ENCODE data around the gene MYL10. TPM values are rescaled to one million over a fixed set of nuclear protein-coding genes. Genes with fewer than 3 reads are reported as not detected.

The MYL10 gene
- total and polyA plus RNA-seq, 2 of the 8 experiments (the other 6 are each of a cell fraction or from before 2014, with no cell fraction given): 0.18 TPM; not detected in 1

DNA sequence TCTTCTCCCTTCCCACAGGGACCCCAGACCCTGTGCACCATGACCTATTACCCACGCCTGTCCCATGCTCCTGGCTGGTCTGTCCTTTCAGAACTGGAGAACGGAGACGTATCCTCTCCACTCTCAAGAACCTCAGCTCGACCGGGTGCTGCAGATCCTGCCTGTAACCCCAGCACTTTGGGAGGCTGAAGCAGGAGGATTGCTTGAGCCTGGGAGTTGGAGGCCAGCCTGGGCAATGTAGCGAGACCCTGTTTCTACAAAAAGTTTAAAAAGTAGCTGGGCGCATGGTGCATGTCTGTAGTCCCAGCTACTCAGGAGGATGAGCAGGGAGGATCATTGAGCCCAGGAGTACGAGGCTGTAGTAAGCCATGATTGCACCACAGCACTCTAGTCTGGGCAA is 37.2 kb upstream of the MYL10 start:
- Histone ChIP-seq H3K18ac (ENCODE audit: extremely low read depth, low read length) (no peak overlapping the region; the same call in 1 of the 2 replicates), H4K5ac (ENCODE audit: insufficient read length, low read depth, low read length) (no peak overlapping the region), H2AK5ac (ENCODE audit: low read depth, low read length) (no peak overlapping the region; the same call in 1 of the 2 replicates), H4K20me1 (replicated peaks in 1 of 2; ENCODE audit: control insufficient read depth in 1 of 2, insufficient read depth in 2 of 2, low read length in 2 of 2) (no peaks in the 10 kb centered on the region), H3K4me1 (replicated peaks in 1 of 4; ENCODE audit: control insufficient read depth in 3 of 4, insufficient read depth in 4 of 4, low read length in 3 of 4) (peaks cover 0 to 14% (median 7%) of the 10 kb centered on the region in 4 experiments; a peak in 6 of 7 replicates), H3K9me3 (ENCODE audit: insufficient read depth in 2 of 2, low read depth in 1 of 2, low read length in 1 of 2) (peaks cover 0 to 3% of the 10 kb centered on the region in 2 experiments; a peak in 1 of 4 replicates), H2BK5ac (ENCODE audit: low read depth, low read length) (no peak overlapping the region), H2BK20ac (ENCODE audit: low read length) (no peak overlapping the region), H4K91ac (replicated peaks; ENCODE audit: insufficient read length, low read length) (no peak overlapping the region), H3K9ac (replicated peaks in 1 of 4; ENCODE audit: extremely low read depth in 1 of 4, low read depth in 3 of 4, low read length in 3 of 4) (no peak overlapping the region), H3K27me3 (replicated peaks in 1 of 4; ENCODE audit: control insufficient read depth in 3 of 4, extremely low read depth in 1 of 4, insufficient read depth in 3 of 4, low read length in 3 of 4) (no peaks in the 10 kb centered on the region), H3K27ac (ENCODE audit: low read depth, low read length) (no peak overlapping the region; the same call in 1 of the 2 replicates), H3K79me1 (ENCODE audit: low read depth, low read length) (no peaks in the 10 kb centered on the region), H2BK15ac (ENCODE audit: low read length) (no peak overlapping the region; the same call in 1 of the 2 replicates), H2BK12ac (ENCODE audit: low read depth, low read length) (no peak overlapping the region), H4K8ac (ENCODE audit: extremely low read depth, insufficient read depth, low read length) (no peak overlapping the region), H3K4me2 (ENCODE audit: insufficient read depth in 1 of 2, low read depth in 2 of 2, low read length in 2 of 2) (no peak overlapping the region), H2BK120ac (replicated peaks; ENCODE audit: low read depth, low read length) (no peak overlapping the region), H2AFZ (ENCODE audit: low read length) (no peak overlapping the region), H3K23me2 (ENCODE audit: low read depth, low read length) (no peaks in the 10 kb centered on the region), H3K4ac (replicated peaks; ENCODE audit: insufficient read length, low read depth, low read length) (no peak overlapping the region), H3K14ac (ENCODE audit: insufficient read length) (no peak overlapping the region), H3K4me3 (ENCODE audit: extremely low read depth in 1 of 4, insufficient read depth in 2 of 4, low read depth in 3 of 4, low read length in 4 of 4) (no peak overlapping the region), H3K56ac (replicated peaks; ENCODE audit: insufficient read length, low read depth, low read length) (no peak overlapping the region), H3K79me2 (ENCODE audit: control insufficient read depth in 1 of 2, insufficient read depth in 2 of 2, low read length in 2 of 2) (no peaks in the 10 kb centered on the region), H3K23ac (ENCODE audit: insufficient read length) (no peak overlapping the region), H3K36me3 (ENCODE audit: control insufficient read depth in 2 of 4, insufficient read depth in 4 of 4, low read length in 3 of 4) (no peaks in the 10 kb centered on the region)
- ChIA-PET POLR2A (ENCODE audit: partially characterized antibody) (interaction anchor here (1.3 kb wide), 1 partner anchor 16 kb away, joined by 3 read pairs; no protein-coding TSS in a partner anchor), CTCF (ENCODE audit: partially characterized antibody) (interaction anchor here (0.7 to 2.9 kb wide), 9 partner anchors 13 to 275 kb away, joined by 3 to 13 read pairs (median 3); no protein-coding TSS in a partner anchor)
- 84% methylated on average over 7 of the region's 8 CpGs; no CpG with 5 or more reads in 1 of the 2 experiments for WGBS, 2 experiments (ENCODE audit: extremely low coverage in 1 of 2, insufficient coverage in 1 of 2, insufficient read length in 1 of 2, insufficient replicate concordance in 2 of 2, low coverage in 1 of 2, low lambda C conversion rate in 2 of 2, missing lambda C conversion rate in 1 of 2)
- no peak for FAIRE-seq
- no peak for DNase-seq (ENCODE audit: low read depth in 1 of 2, low spot score in 2 of 2)
- no peak for TF ChIP-seq TAF7 (optimal IDR thresholded peaks at IDR 0.05; ENCODE audit: borderline replicate concordance, low read depth, low read length)
- no peak for TF ChIP-seq JUND (IDR thresholded peaks at IDR 0.05; ENCODE audit: low read length)
- TF ChIP-seq GABPA (IDR thresholded peaks at IDR 0.05; ENCODE audit: borderline replicate concordance, insufficient read depth, low read length): no peak
- no peak for TF ChIP-seq HDAC6 (IDR thresholded peaks at IDR 0.05; ENCODE audit: low read depth, low read length)
- no peak for TF ChIP-seq MAFK (IDR thresholded peaks at IDR 0.05; ENCODE audit: low read depth, low read length)
- no peak for TF ChIP-seq HDAC2 (IDR thresholded peaks at IDR 0.05; ENCODE audit: borderline replicate concordance in 1 of 2, low read depth in 2 of 2, low read length in 2 of 2)
- no peak for TF ChIP-seq CREB1 (IDR thresholded peaks at IDR 0.05)
- TF ChIP-seq POLR2A (IDR thresholded peaks at IDR 0.05; ENCODE audit: control extremely low read depth in 1 of 2, low read depth in 2 of 2, low read length in 2 of 2): no peak
